Measurements from ENCODE around the gene GMEB2. TPM values are rescaled to one million over a fixed set of nuclear protein-coding genes. Genes with fewer than 3 reads are reported as not detected.

Gene GMEB2
- total and polyA plus RNA-seq, 11 donors, result 4.3 to 10.0 (median 6.1) TPM

DNA sequence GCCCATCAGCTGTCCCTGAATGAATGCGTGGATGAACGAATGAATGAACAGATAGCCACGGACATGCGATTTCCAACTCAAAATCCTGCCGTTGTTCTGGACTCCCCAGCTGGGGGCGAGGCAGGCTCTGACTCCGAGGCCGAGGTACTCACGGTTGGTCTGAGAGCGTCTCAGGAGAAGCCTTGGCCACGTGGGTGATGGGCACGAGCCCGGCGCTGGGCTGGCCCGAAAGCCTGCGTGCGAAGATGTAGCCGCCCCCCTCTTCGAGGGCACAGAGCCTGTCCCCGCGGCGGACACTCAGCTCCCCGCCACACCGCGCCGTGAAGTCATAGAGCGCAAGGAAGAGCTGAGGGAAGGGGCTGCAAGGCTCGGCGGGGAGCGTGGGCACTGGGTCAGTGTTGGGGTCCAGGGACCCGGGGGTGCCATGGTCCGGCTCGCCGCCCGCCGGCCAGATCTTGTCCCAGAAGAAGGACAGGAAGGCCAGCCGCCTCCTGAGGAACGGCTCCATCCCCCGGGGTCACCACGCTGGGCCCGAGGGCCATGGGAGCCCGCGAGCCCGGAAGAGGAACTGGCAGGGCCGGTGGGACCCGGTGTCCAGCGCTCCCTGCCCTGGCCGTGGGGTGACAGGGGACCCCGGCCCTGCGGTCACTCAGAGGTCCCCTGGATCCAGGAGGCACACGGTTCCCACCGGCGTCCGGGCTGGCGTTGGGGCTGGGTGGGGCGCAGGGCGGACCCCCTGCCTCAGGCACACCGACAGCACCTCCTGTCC, 79.8 kb downstream of the GMEB2 start:
- 46 to 62% (median 55%) methylated on average over 41 to 58 of the region's 58 CpGs for WGBS, 4 donors
- Histone ChIP-seq H3K27ac (no peak overlapping the region), H3K4me1 (no peaks in the 10 kb centered on the region), H3K9me3 (no peaks in the 10 kb centered on the region), H3K36me3 (no peaks in the 10 kb centered on the region), H3K27me3 (peaks cover 0 to 27% (median 17%) of the 10 kb centered on the region in 9 donors), H3K4me3 (no peak overlapping the region)
- intact Hi-C loops (cut with DNase I), result loop anchor here in 2 of 10 donors (10.0 kb wide), 2 partner anchors 68 to 318 kb away; partner anchors contain the start of genes ABHD16B (in 1 of the 2) and TPD52L2 (in 1 of the 2)
- no peak for ATAC-seq
- TF ChIP-seq, protein P1, sequence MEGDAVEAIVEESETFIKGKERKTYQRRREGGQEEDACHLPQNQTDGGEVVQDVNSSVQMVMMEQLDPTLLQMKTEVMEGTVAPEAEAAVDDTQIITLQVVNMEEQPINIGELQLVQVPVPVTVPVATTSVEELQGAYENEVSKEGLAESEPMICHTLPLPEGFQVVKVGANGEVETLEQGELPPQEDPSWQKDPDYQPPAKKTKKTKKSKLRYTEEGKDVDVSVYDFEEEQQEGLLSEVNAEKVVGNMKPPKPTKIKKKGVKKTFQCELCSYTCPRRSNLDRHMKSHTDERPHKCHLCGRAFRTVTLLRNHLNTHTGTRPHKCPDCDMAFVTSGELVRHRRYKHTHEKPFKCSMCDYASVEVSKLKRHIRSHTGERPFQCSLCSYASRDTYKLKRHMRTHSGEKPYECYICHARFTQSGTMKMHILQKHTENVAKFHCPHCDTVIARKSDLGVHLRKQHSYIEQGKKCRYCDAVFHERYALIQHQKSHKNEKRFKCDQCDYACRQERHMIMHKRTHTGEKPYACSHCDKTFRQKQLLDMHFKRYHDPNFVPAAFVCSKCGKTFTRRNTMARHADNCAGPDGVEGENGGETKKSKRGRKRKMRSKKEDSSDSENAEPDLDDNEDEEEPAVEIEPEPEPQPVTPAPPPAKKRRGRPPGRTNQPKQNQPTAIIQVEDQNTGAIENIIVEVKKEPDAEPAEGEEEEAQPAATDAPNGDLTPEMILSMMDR (IDR thresholded peaks at IDR 0.05), result no peak
- TF ChIP-seq POLR2A (IDR thresholded peaks at IDR 0.05), result no peak
- no peak for DNase-seq

DNA sequence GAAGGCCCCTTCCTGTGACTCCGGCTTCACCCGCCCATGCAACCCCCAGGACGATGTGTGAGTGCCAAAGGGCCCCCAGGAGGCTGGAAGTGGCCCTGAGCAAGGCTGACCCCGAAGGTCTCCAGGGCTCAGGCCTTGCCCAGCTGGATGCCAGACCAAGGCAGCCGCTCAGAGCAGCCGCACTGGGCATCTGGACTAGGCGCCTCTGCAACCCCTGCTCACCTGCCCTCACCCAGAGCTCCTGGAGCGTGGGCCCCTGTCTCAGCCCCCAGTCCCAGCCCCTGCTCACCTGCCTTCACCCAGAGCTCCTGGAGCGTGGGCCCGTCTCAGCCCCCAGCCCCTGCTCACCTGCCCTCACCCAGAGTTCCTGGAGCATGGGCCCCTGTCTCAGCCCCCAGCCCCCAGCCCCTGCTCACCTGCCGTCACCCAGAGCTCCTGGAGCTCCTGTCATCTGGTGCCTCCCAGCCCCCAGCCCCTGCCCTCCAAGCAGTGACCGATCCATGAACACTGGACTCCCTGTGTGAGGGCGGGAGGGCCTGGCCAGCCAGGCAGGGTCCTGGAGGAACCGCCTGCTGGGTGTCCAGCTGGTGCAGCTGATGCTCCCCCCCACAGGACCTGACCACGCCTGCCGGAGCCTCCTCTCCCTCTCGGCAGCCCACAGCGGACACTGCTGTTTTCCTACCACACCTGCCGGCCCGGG, 80.5 kb downstream of the GMEB2 start:
- intact Hi-C loops (cut with DNase I), result loop anchor here in 2 of 10 donors (10.0 kb wide), 2 partner anchors 68 to 318 kb away; partner anchors contain the start of genes ABHD16B (in 1 of the 2) and TPD52L2 (in 1 of the 2)
- TF ChIP-seq, protein P1 (IDR thresholded peaks at IDR 0.05), result no peak
- TF ChIP-seq POLR2A (IDR thresholded peaks at IDR 0.05), result no peak

DNA sequence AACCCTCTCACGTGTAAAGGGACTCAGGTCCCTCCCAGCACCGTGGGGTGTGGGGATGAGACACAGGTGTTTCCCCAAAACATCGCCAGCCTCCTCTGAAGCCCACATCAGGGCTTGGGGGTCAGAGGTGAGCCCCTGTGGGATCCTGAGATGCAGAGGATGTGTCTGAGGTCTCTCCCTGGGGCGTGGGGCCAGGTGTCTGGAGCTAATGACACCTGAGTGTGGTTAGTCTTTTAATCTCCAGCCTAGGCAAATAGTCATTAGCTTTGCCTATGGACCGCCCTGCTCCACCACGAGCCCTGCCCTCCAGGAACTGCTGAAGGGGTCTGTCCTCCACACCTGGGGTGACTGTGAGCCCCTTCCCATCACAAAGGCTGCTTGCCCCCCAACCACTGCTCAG, 81.1 kb downstream of the GMEB2 start:
- H3K36me3 ChIP-seq, result no peaks in the 10 kb centered on the region
- H3K27me3 ChIP-seq, result peaks cover 0 to 27% (median 17%) of the 10 kb centered on the region in 9 donors
- no peaks in the 10 kb centered on the region for H3K9me3 ChIP-seq
- TF ChIP-seq POLR2A (IDR thresholded peaks at IDR 0.05), result no peak
- TF ChIP-seq, protein P1 (IDR thresholded peaks at IDR 0.05), result no peak
- 61 to 68% (median 63%) methylated on average over 5 to 6 of the region's 6 CpGs for WGBS, 4 donors
- DNase-seq (no peak), ATAC-seq (no peak)
- H3K27ac ChIP-seq, result no peak overlapping the region
- H3K4me3 ChIP-seq, result no peak overlapping the region
- H3K4me1 ChIP-seq, result no peaks in the 10 kb centered on the region
- intact Hi-C loops (cut with DNase I), result loop anchor here in 2 of 10 donors (10.0 kb wide), 2 partner anchors 69 to 319 kb away; partner anchors contain the start of genes ABHD16B (in 1 of the 2) and TPD52L2 (in 1 of the 2)

More for the DNA sequence above, 80.5 kb downstream of the GMEB2 start:
- Histone ChIP-seq H3K4me1 (no peaks in the 10 kb centered on the region), H3K4me3 (no peak overlapping the region), H3K27ac (no peak overlapping the region), H3K36me3 (no peaks in the 10 kb centered on the region), H3K9me3 (no peaks in the 10 kb centered on the region), H3K27me3 (peaks cover 0 to 27% (median 17%) of the 10 kb centered on the region in 9 donors)
- 71 to 83% (median 76%) methylated on average over 17 to 20 of the region's 20 CpGs for WGBS, 4 donors
- ATAC-seq (no peak), DNase-seq (no peak)
